ENCODE results near the gene AMPD3. TPM values are rescaled to one million over a fixed set of nuclear protein-coding genes. Genes with fewer than 3 reads are reported as not detected.
A peak's percentile ranks its signal among the peaks of the same experiment; 100 is the strongest.

The AMPD3 gene
- polyA plus RNA-seq, 1 donor (not counting 4 experiments of a cell fraction or from before 2014, with no cell fraction given) = 11.1 TPM

DNA sequence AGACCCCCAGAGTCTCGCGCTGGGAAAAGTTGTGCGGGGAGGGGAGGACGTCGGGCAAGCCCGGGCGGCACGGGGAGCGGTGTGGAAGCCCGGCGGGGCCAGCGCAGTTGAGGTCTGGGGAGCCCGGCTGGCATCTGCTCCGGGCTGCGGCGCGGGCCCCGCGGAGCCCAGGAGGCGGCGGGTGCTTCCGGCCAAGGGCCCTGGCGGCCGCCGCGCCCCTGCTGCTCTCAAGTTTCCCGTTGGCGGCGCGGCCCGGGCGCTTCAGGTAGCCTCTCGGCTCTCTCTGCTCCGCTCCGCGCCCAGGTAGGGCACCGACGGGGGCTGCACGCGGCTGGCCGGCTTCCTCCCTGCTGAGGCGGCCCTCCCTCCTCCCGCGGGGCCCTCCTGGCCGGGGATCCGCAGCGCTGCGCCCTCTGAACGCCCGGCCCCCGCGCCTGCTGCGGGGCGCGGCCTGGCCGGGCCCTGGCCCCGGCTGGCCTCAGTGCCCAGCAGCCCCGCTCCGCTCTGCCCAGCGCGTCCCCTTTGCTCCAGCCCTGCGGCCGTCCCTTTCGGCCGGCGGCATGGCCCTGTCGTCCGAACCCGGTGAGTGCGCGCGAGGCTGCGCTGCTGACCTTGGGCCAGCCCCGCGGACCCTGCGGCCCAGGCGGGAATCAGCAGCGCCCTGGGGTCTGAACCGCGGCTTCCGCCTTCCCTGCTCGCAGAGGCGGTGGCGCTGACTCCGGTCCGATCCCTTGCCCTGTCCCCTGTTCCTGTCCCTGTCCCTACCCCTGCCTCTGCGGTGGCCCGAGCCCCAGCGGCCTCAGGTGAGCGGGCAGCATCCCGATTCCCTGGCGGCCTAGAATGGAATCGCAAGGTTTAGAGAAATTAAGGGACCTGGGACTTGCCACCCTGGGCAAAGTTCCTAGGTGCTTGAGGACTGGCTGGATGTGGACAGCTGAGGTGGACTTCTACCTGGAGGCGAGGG is 4.3 kb upstream of the AMPD3 start:
- no peak for DNase-seq (ENCODE audit: low read depth, low spot score)
- dilution Hi-C loops (cut with MboI; ENCODE audit: extremely low pct_ligation_motif_present, low sequenced_read_pairs) = no loop called here
- peak overlapping the region; percentile 41 to 79 (median 70) for H3K4me3 ChIP-seq (ENCODE audit: control insufficient read depth in 2 of 3, extremely low read depth in 1 of 3, insufficient read depth in 2 of 3, low read depth in 1 of 3, low read length in 3 of 3)
- H2AFZ ChIP-seq (ENCODE audit: control insufficient read depth, low read length) = peak overlapping the region; percentile 89
- TF ChIP-seq, protein P1, sequence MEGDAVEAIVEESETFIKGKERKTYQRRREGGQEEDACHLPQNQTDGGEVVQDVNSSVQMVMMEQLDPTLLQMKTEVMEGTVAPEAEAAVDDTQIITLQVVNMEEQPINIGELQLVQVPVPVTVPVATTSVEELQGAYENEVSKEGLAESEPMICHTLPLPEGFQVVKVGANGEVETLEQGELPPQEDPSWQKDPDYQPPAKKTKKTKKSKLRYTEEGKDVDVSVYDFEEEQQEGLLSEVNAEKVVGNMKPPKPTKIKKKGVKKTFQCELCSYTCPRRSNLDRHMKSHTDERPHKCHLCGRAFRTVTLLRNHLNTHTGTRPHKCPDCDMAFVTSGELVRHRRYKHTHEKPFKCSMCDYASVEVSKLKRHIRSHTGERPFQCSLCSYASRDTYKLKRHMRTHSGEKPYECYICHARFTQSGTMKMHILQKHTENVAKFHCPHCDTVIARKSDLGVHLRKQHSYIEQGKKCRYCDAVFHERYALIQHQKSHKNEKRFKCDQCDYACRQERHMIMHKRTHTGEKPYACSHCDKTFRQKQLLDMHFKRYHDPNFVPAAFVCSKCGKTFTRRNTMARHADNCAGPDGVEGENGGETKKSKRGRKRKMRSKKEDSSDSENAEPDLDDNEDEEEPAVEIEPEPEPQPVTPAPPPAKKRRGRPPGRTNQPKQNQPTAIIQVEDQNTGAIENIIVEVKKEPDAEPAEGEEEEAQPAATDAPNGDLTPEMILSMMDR (optimal IDR thresholded peaks at IDR 0.05 in 1 of 3, IDR thresholded peaks at IDR 0.05 in 1 of 3, conservative IDR thresholded peaks at IDR 0.05 in 1 of 3; ENCODE audit: extremely low read depth in 1 of 3, insufficient read depth in 2 of 3, low read length in 3 of 3) = peak; percentile 53 to 78 (median 67)
- no peak for TF ChIP-seq EZH2 (IDR thresholded peaks at IDR 0.05; ENCODE audit: low read length)
- H3K9me3 ChIP-seq (ENCODE audit: control insufficient read depth, low read depth, low read length) = no peaks in the 10 kb centered on the region
- peak overlapping the region; percentile 89 for H3K9ac ChIP-seq (ENCODE audit: control insufficient read depth, extremely low read depth, insufficient read depth, low read length)
- no peaks in the 10 kb centered on the region for H3K36me3 ChIP-seq (ENCODE audit: control insufficient read depth in 2 of 2, extremely low read depth in 1 of 2, insufficient read depth in 2 of 2, low read length in 2 of 2)
- H3K9me1 ChIP-seq (ENCODE audit: control insufficient read depth, extremely low read depth, insufficient read depth, low read length) = no peaks in the 10 kb centered on the region
- peaks cover 10% of the 10 kb centered on the region for H3K79me2 ChIP-seq (ENCODE audit: control insufficient read depth, insufficient read depth, low read length)
- peak; percentile 48 for FAIRE-seq
- H4K20me1 ChIP-seq (ENCODE audit: control insufficient read depth, extremely low read depth, insufficient read depth, low read length) = no peaks in the 10 kb centered on the region
- peak overlapping the region; percentile 99 for H3K27ac ChIP-seq (ENCODE audit: control insufficient read depth, insufficient read depth, low read length)
- peaks cover 50% of the 10 kb centered on the region for H3K4me1 ChIP-seq (ENCODE audit: control insufficient read depth, extremely low read depth, insufficient read depth, low read length)
- no peaks in the 10 kb centered on the region for H3K27me3 ChIP-seq (ENCODE audit: control insufficient read depth, extremely low read depth, insufficient read depth, low read length)
- H3K4me2 ChIP-seq (ENCODE audit: control insufficient read depth, extremely low read depth, insufficient read depth, low read depth, low read length) = peak overlapping the region; percentile 96

DNA sequence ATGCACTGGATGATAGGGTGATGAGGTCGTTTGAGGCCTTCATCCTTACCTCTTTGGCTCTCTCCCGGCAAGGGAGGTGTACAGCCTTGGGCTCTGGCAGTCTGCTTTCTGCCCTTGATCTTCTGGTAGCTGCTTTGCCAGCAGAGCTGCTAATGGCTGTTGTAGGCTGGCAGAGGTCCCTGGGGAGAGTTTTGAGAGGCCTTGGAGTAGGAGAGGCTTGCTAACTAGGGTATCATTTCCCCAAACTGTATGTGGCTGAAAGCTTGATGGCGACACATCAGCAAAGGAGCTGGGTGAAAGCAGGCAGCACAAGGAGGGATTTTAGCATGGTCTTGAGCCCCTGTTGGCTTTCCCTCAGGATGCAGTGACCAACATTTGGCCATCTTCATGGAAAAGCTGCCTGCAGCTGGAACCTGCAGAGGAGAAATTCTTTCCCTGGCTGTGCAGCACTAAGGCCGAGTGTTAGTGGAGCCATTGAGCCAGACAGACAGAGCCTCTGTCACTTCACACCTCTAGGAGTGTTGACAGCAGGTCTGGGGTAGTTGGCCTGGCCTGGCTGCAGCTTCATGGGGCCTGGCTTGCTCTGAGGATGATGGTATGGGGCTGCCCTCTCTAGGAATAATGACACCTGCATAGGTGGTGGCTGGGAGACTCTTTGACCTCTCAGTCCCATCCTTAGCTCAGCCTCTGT is 3.5 kb upstream of the AMPD3 start:
- H3K9ac ChIP-seq (ENCODE audit: control insufficient read depth, extremely low read depth, insufficient read depth, low read length) = peak overlapping the region; percentile 89
- no peaks in the 10 kb centered on the region for H3K9me1 ChIP-seq (ENCODE audit: control insufficient read depth, extremely low read depth, insufficient read depth, low read length)
- no peaks in the 10 kb centered on the region for H3K27me3 ChIP-seq (ENCODE audit: control insufficient read depth, extremely low read depth, insufficient read depth, low read length)
- dilution Hi-C loops (cut with MboI; ENCODE audit: extremely low pct_ligation_motif_present, low sequenced_read_pairs) = no loop called here
- H2AFZ ChIP-seq (ENCODE audit: control insufficient read depth, low read length) = peak overlapping the region; percentile 89
- peak overlapping the region; percentile 99 for H3K27ac ChIP-seq (ENCODE audit: control insufficient read depth, insufficient read depth, low read length)
- DNase-seq (ENCODE audit: low read depth, low spot score) (no peak), FAIRE-seq (no peak)
- H3K4me3 ChIP-seq (ENCODE audit: control insufficient read depth in 2 of 3, extremely low read depth in 1 of 3, insufficient read depth in 2 of 3, low read depth in 1 of 3, low read length in 3 of 3) = peak overlapping the region; percentile 41 to 79 (median 70)
- H3K4me2 ChIP-seq (ENCODE audit: control insufficient read depth, extremely low read depth, insufficient read depth, low read depth, low read length) = peak overlapping the region; percentile 96
- no peaks in the 10 kb centered on the region for H4K20me1 ChIP-seq (ENCODE audit: control insufficient read depth, extremely low read depth, insufficient read depth, low read length)
- H3K4me1 ChIP-seq (ENCODE audit: control insufficient read depth, extremely low read depth, insufficient read depth, low read length) = peaks cover 58% of the 10 kb centered on the region
- no peaks in the 10 kb centered on the region for H3K36me3 ChIP-seq (ENCODE audit: control insufficient read depth in 2 of 2, extremely low read depth in 1 of 2, insufficient read depth in 2 of 2, low read length in 2 of 2)
- peaks cover 13% of the 10 kb centered on the region for H3K79me2 ChIP-seq (ENCODE audit: control insufficient read depth, insufficient read depth, low read length)
- no peaks in the 10 kb centered on the region for H3K9me3 ChIP-seq (ENCODE audit: control insufficient read depth, low read depth, low read length)
- TF ChIP-seq, protein P1 (optimal IDR thresholded peaks at IDR 0.05 in 1 of 3, IDR thresholded peaks at IDR 0.05 in 1 of 3, conservative IDR thresholded peaks at IDR 0.05 in 1 of 3; ENCODE audit: extremely low read depth in 1 of 3, insufficient read depth in 2 of 3, low read length in 3 of 3) = no peak
- TF ChIP-seq EZH2 (IDR thresholded peaks at IDR 0.05; ENCODE audit: low read length) = no peak

Measured in keratinocyte (primary cell).